Measurements from ENCODE around the gene GRIN2B.
A peak's percentile ranks its signal among the peaks of the same experiment; 100 is the strongest.

The GRIN2B gene

DNA sequence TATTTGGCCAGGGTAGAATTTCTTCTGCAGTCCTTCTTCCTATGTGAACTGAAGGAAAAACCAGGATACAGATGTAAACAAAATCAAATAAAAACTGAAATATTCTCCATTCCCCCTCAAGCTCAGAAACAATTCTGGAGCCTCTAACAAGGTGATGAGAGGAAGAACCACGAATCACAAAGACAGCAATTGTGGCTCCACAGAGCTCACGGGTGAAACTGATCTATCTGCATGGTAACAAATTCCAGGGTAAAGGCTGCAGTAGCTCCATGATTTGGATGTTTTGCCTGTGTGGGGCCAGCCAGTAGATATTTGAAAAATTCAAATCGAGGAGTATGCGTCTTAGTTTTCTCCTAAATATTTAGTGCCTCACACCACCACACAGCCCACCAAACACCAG is 10.6 kb downstream of the GRIN2B start:
- no peak overlapping the region for H2AFZ ChIP-seq (ENCODE audit: low read depth, low read length)
- TF ChIP-seq, protein P1, sequence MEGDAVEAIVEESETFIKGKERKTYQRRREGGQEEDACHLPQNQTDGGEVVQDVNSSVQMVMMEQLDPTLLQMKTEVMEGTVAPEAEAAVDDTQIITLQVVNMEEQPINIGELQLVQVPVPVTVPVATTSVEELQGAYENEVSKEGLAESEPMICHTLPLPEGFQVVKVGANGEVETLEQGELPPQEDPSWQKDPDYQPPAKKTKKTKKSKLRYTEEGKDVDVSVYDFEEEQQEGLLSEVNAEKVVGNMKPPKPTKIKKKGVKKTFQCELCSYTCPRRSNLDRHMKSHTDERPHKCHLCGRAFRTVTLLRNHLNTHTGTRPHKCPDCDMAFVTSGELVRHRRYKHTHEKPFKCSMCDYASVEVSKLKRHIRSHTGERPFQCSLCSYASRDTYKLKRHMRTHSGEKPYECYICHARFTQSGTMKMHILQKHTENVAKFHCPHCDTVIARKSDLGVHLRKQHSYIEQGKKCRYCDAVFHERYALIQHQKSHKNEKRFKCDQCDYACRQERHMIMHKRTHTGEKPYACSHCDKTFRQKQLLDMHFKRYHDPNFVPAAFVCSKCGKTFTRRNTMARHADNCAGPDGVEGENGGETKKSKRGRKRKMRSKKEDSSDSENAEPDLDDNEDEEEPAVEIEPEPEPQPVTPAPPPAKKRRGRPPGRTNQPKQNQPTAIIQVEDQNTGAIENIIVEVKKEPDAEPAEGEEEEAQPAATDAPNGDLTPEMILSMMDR (IDR thresholded peaks at IDR 0.05; ENCODE audit: low read depth, low read length) = no peak
- TF ChIP-seq EZH2phosphoT487 (IDR thresholded peaks at IDR 0.05; ENCODE audit: low read depth) = no peak
- no peaks in the 10 kb centered on the region for H3K36me3 ChIP-seq (replicated peaks; ENCODE audit: low read depth, low read length)
- no peaks in the 10 kb centered on the region for H3K9me3 ChIP-seq (ENCODE audit: insufficient read depth, low read length)
- H3K27ac ChIP-seq (ENCODE audit: low read length) = no peak overlapping the region
- H4K20me1 ChIP-seq (ENCODE audit: insufficient read depth, low read length) = no peaks in the 10 kb centered on the region
- H3K4me2 ChIP-seq (ENCODE audit: low read length) = no peak overlapping the region
- H3K79me2 ChIP-seq (ENCODE audit: low read length) = no peaks in the 10 kb centered on the region
- H3K27me3 ChIP-seq (ENCODE audit: low read depth, low read length) = peaks cover 54% of the 10 kb centered on the region
- H3K4me1 ChIP-seq (ENCODE audit: low read length) = no peaks in the 10 kb centered on the region
- H3K9ac ChIP-seq (ENCODE audit: low read length) = no peak overlapping the region
- no peak overlapping the region for H3K4me3 ChIP-seq (ENCODE audit: low read length)

DNA sequence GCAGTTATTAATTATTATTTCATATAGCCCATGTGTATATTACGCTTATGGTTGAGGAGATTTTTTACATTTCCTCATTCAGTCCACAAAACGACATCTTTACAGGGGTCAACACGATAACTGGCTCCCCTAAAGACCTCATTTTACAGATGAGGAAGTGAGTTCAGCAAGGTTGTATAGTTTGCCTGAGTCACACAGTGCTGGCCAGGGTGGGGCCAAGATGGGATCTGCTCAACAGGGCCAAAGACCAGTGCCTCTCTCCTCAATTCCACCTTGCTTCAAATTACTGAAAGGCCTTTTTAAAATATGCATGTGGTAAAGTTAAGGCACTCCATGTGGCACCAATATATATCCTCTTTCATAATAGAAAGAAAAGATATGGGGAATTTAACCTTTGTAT is 13.1 kb downstream of the GRIN2B start:
- Histone ChIP-seq H3K9ac (ENCODE audit: low read length) (no peak overlapping the region), H4K20me1 (ENCODE audit: insufficient read depth, low read length) (no peaks in the 10 kb centered on the region), H3K4me3 (ENCODE audit: low read length) (no peak overlapping the region), H3K79me2 (ENCODE audit: low read length) (no peaks in the 10 kb centered on the region), H2AFZ (ENCODE audit: low read depth, low read length) (no peak overlapping the region), H3K4me1 (ENCODE audit: low read length) (no peaks in the 10 kb centered on the region), H3K9me3 (ENCODE audit: insufficient read depth, low read length) (no peaks in the 10 kb centered on the region), H3K27ac (ENCODE audit: low read length) (no peak overlapping the region), H3K36me3 (replicated peaks; ENCODE audit: low read depth, low read length) (no peaks in the 10 kb centered on the region), H3K4me2 (ENCODE audit: low read length) (no peak overlapping the region), H3K27me3 (ENCODE audit: low read depth, low read length) (peaks cover 39% of the 10 kb centered on the region)
- no peak for TF ChIP-seq EZH2phosphoT487 (IDR thresholded peaks at IDR 0.05; ENCODE audit: low read depth)
- TF ChIP-seq, protein P1 (IDR thresholded peaks at IDR 0.05; ENCODE audit: low read depth, low read length) = no peak

DNA sequence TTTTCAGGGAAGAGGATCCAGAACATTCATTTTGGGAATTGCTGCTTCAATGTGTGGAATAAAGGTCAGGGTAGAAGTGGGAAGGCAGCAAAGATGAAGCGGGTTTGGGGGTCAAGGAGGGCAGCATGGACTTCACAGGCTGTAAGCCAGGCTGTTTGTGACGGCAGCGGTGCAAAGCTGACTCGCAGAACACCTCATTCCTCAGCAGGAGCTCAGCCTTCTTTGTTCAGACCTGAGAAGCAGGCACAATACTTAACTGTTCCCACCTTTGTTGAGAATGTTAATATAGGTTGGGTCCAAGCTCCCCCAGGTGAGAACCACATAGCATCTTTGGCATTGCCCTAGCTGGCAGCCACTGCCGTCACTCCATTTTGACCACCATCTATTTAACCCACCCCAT is 16.7 kb downstream of the GRIN2B start:
- Histone ChIP-seq H3K4me1 (ENCODE audit: low read length) (no peaks in the 10 kb centered on the region), H3K27me3 (ENCODE audit: low read depth, low read length) (peaks cover 32% of the 10 kb centered on the region), H3K79me2 (ENCODE audit: low read length) (no peaks in the 10 kb centered on the region), H3K4me3 (ENCODE audit: low read length) (no peak overlapping the region), H3K9me3 (ENCODE audit: insufficient read depth, low read length) (no peaks in the 10 kb centered on the region), H2AFZ (ENCODE audit: low read depth, low read length) (no peak overlapping the region), H3K36me3 (replicated peaks; ENCODE audit: low read depth, low read length) (no peaks in the 10 kb centered on the region), H4K20me1 (ENCODE audit: insufficient read depth, low read length) (no peaks in the 10 kb centered on the region), H3K4me2 (ENCODE audit: low read length) (no peak overlapping the region), H3K9ac (ENCODE audit: low read length) (no peak overlapping the region), H3K27ac (ENCODE audit: low read length) (no peak overlapping the region)
- TF ChIP-seq, protein P1 (IDR thresholded peaks at IDR 0.05; ENCODE audit: low read depth, low read length) = no peak
- TF ChIP-seq EZH2phosphoT487 (IDR thresholded peaks at IDR 0.05; ENCODE audit: low read depth) = no peak

DNA sequence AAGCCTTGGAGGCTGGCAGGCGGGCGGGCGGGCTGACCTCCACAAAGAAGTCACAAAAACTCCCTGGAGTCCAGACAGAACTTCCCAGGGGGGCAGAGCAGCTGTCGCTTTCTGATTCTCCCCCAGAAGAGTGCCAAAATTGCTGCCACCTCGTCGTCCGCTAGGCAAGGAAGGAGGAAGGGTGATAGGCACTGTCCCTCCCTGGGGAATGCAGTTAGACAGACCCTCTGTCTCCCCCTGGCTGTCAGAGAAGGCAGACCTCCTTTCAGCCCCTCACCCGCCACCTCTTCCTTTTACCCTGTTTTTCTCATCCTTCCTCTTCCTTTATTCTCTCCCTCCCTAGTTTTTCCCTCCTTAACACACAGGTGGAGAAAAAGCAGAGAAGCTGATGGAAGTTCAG is 18.7 kb downstream of the GRIN2B start:
- Histone ChIP-seq H3K79me2 (ENCODE audit: low read length) (no peaks in the 10 kb centered on the region), H4K20me1 (ENCODE audit: insufficient read depth, low read length) (no peaks in the 10 kb centered on the region)
- TF ChIP-seq EZH2phosphoT487 (IDR thresholded peaks at IDR 0.05; ENCODE audit: low read depth) = no peak
- TF ChIP-seq, protein P1 (IDR thresholded peaks at IDR 0.05; ENCODE audit: low read depth, low read length) = peak; percentile 39

More for the DNA sequence above, 18.7 kb downstream of the GRIN2B start:
- peaks cover 32% of the 10 kb centered on the region for H3K27me3 ChIP-seq (ENCODE audit: low read depth, low read length)
- no peaks in the 10 kb centered on the region for H3K4me1 ChIP-seq (ENCODE audit: low read length)
- no peaks in the 10 kb centered on the region for H3K9me3 ChIP-seq (ENCODE audit: insufficient read depth, low read length)
- H3K4me3 ChIP-seq (ENCODE audit: low read length) = no peak overlapping the region
- no peak overlapping the region for H2AFZ ChIP-seq (ENCODE audit: low read depth, low read length)
- H3K36me3 ChIP-seq (replicated peaks; ENCODE audit: low read depth, low read length) = no peaks in the 10 kb centered on the region
- no peak overlapping the region for H3K27ac ChIP-seq (ENCODE audit: low read length)
- no peak overlapping the region for H3K4me2 ChIP-seq (ENCODE audit: low read length)
- no peak overlapping the region for H3K9ac ChIP-seq (ENCODE audit: low read length)

All from OCI-LY3 (cell line).